Stomach (tissue), 19 donors: ENCODE data around the gene CCDC184. TPM values are rescaled to one million over a fixed set of nuclear protein-coding genes. Genes with fewer than 3 reads are reported as not detected.

ENCODE experiments used
- DNase-seq, 2 donors: peaks; one replicate each; pipeline versions ENCODE4 v3.0.0 to v3.0.0-alpha.2; 2013 to 2019
- H3K27ac ChIP-seq, 5 donors: fragments of 200-600 bp in 4 of 5; sonication (generic) in 4 of 5; one replicate each; pipeline ENCODE4 v1.5.1; 2013 to 2019; ENCODE audit warnings: mild to moderate bottlenecking in 1 of 5, moderate library complexity in 1 of 5
- H3K27me3 ChIP-seq, 3 donors: fragments of 200-600 bp; sonication (generic); one replicate each; pipeline ENCODE4 v1.5.1; 2017 to 2019; ENCODE audit warnings: mixed run types in 1 of 3
- H3K36me3 ChIP-seq, 4 donors: fragments of 200-600 bp; sonication (generic); 1 replicate in 3 of 4; 2 replicates in 1 of 4; pipeline ENCODE4 v1.5.1; 2016 to 2019
- H3K4me1 ChIP-seq, 4 donors: fragments of 200-600 bp; sonication (generic); one replicate each; pipeline ENCODE4 v1.5.1; 2016 to 2019
- H3K4me3 ChIP-seq, 4 donors: fragments of 200-600 bp; sonication (generic) in 3 of 4; one replicate each; pipeline ENCODE4 v1.5.1; 2016 to 2019; ENCODE audit warnings: mild to moderate bottlenecking in 1 of 4
- H3K9me3 ChIP-seq, 4 donors: fragments of 200-600 bp; sonication (generic); one replicate each; pipeline ENCODE4 v1.5.1; 2016 to 2019
- CTCF ChIP-seq, 7 experiments: fragments of 450-650 bp in 4 of 7; fragments of 200-600 bp in 3 of 7; sonication (generic) in 3 of 7; IDR thresholded peaks; one replicate each; pipeline ENCODE4 v1.5.1; 2016 to 2019; ENCODE audit warnings: antibody characterized with exemption in 7 of 7, control low read depth in 2 of 7, mild to moderate bottlenecking in 1 of 7
- EP300 ChIP-seq: sonication (generic); formaldehyde crosslinking; IDR thresholded peaks from one replicate; pipeline ENCODE4 v1.6.1; 2017; ENCODE audit warnings: antibody characterized with exemption
- POLR2A ChIP-seq, 4 donors: fragments of 450-650 bp; IDR thresholded peaks; one replicate each; pipeline ENCODE4 v1.6.1; 2016; ENCODE audit warnings: antibody characterized with exemption in 4 of 4, control low read depth in 2 of 4, mild to moderate bottlenecking in 1 of 4, moderate library complexity in 1 of 4
- POLR2AphosphoS5 ChIP-seq, 3 donors: sonication (generic); formaldehyde crosslinking; IDR thresholded peaks; one replicate each; pipeline ENCODE4 v1.6.1; 2016; ENCODE audit warnings: antibody characterized with exemption in 3 of 3
- WGBS, 5 donors: extraction: QIAGEN DNeasy Blood & Tissue Kit in 3 of 5; methylation state at CpG; one replicate each; pipeline versions ENCODE4 v1.1.5 to v1.1.7; 2013 to 2018; 5-methylcytosine and 5-hydroxymethylcytosine counted together
- intact Hi-C: fragments of 100-400 bp; cut with DNase I; formaldehyde crosslinking; loops from one replicate; pipeline ENCODE4 v1.15.1; 2023; ENCODE audit warnings: low total_unique reads
- long read RNA-seq, 10 donors: transcript quantifications; one replicate each; lab custom pipeline, GENCODE V29; 2026
- polyA plus RNA-seq, 3 donors: library from polyadenylated mRNA; stranded (reverse); fragments of 200-250 nt; gene quantifications; one replicate each; pipeline ENCODE4 v1.2.3, GENCODE V29; 2013
- total RNA-seq, 5 donors: library from RNA; depleted of rRNA; stranded (reverse); fragments of >200 nt; gene quantifications; one replicate each; pipeline versions ENCODE4 v1.1.0 to v1.2.3, GENCODE V29; 2014 to 2016
- donor health status: healthy with polysubstance abuse.
- donor health status: Bipolar disorder and iron deficiency.
- donor health status: healthy.

Gene CCDC184
- total RNA-seq, result under 1 TPM in 3 of 5 donors, not detected in 2; 0.29 to 0.89 (median 0.55) TPM
- polyA plus RNA-seq, result 1 to 10 TPM; 1.1 to 4.7 (median 1.3) TPM
- long read RNA-seq, donor 1, transcript CCDC184-201 (1 exons, 2,343 nt), result major isoform, 6 of 6 reads
- long read RNA-seq, donor 1, partial matches to known transcripts, result 0 of 6 reads
- long read RNA-seq, donor 1, other reads (novel, unspliced or antisense), result 0 of 6 reads
- long read RNA-seq, donor 2, transcript CCDC184-201 (1 exons, 2,343 nt), result major isoform, 8 of 8 reads
- long read RNA-seq, donor 2, partial matches to known transcripts, result 0 of 8 reads
- long read RNA-seq, donor 2, other reads (novel, unspliced or antisense), result 0 of 8 reads
- long read RNA-seq, donor 3, partial matches to known transcripts, result 0 of 2 reads
- long read RNA-seq, donor 3, other reads (novel, unspliced or antisense), result 0 of 2 reads
- long read RNA-seq, donor 4, partial matches to known transcripts, result 0 of 1 reads
- long read RNA-seq, donor 4, other reads (novel, unspliced or antisense), result 0 of 1 reads
- long read RNA-seq, donor 5, partial matches to known transcripts, result 0 of 3 reads
- long read RNA-seq, donor 5, other reads (novel, unspliced or antisense), result 0 of 3 reads
- long read RNA-seq, donor 6, partial matches to known transcripts, result 0 of 4 reads
- long read RNA-seq, donor 6, other reads (novel, unspliced or antisense), result 0 of 4 reads
- long read RNA-seq, donor 7, partial matches to known transcripts, result 0 of 1 reads
- long read RNA-seq, donor 7, other reads (novel, unspliced or antisense), result 0 of 1 reads
- long read RNA-seq, donor 8, partial matches to known transcripts, result 0 of 2 reads
- long read RNA-seq, donor 8, other reads (novel, unspliced or antisense), result 0 of 2 reads
- long read RNA-seq, donor 9, partial matches to known transcripts, result 0 of 2 reads
- long read RNA-seq, donor 9, other reads (novel, unspliced or antisense), result 0 of 2 reads
- long read RNA-seq, donor 10, partial matches to known transcripts, result 0 of 2 reads
- long read RNA-seq, donor 10, other reads (novel, unspliced or antisense), result 0 of 2 reads

- WGBS, 5 donors, result 0 to 3% (median 1%) methylated on average over 41 to 61 of the region's 61 CpGs
Measured at GRCh38 chr12:48183091-48183875, at the start of gene CCDC184. Gene CCDC184 (plus strand): TSS chr12:48183644. CDS start chr12:48184123, 479 bp downstream.

GRCh38 chr12:48135027-48135426, 48.4 kb upstream of the CCDC184 start:
- H3K4me3 ChIP-seq, result no peak overlapping the region
- H3K27ac ChIP-seq, result no peak overlapping the region
- DNase-seq, result no peak
- intact Hi-C loops, result no loop called here
- no peaks in the 10 kb centered on the region for H3K27me3 ChIP-seq
- WGBS, 5 donors, result 91 to 97% (median 95%) methylated on average over 5 of the region's 5 CpGs
- no peaks in the 10 kb centered on the region for H3K9me3 ChIP-seq
- no peaks in the 10 kb centered on the region for H3K4me1 ChIP-seq
- TF ChIP-seq CTCF (IDR thresholded peaks at IDR 0.05), result no peak
- TF ChIP-seq POLR2AphosphoS5 (IDR thresholded peaks at IDR 0.05), result no peak
- no peak for TF ChIP-seq POLR2A (IDR thresholded peaks at IDR 0.05)
- no peak for TF ChIP-seq EP300
- peaks cover 32 to 100% (median 96%) of the 10 kb centered on the region in 4 donors for H3K36me3 ChIP-seq

More at GRCh38 chr12:48183091-48183875, at the start of gene CCDC184:
- no peak for TF ChIP-seq POLR2AphosphoS5 (IDR thresholded peaks at IDR 0.05)
- peak in 1 of 7 experiments; percentile 20 for TF ChIP-seq CTCF (IDR thresholded peaks at IDR 0.05)
- no peak for TF ChIP-seq EP300
- TF ChIP-seq POLR2A (IDR thresholded peaks at IDR 0.05), result no peak
- Histone ChIP-seq H3K36me3 (no peaks in the 10 kb centered on the region), H3K27me3 (peaks cover 0 to 79% (median 29%) of the 10 kb centered on the region in 3 donors), H3K27ac (peak within 1 kb of the TSS in 4 of 5 donors; percentile 38 to 65 (median 49)), H3K4me1 (peaks cover 12 to 31% (median 24%) of the 10 kb centered on the region in 4 donors), H3K9me3 (no peaks in the 10 kb centered on the region), H3K4me3 (peak within 1 kb of the TSS; percentile 53 to 82 (median 62))
- intact Hi-C loops, result no loop called here
- DNase-seq, result peak; percentile 48 to 92

GRCh38 chr12:48142818-48143674, 40.4 kb upstream of the CCDC184 start:
- H3K27ac ChIP-seq, result no peak overlapping the region
- H3K27me3 ChIP-seq, result no peaks in the 10 kb centered on the region
- TF ChIP-seq POLR2AphosphoS5 (IDR thresholded peaks at IDR 0.05), result no peak
- TF ChIP-seq POLR2A (IDR thresholded peaks at IDR 0.05), result no peak
- no peak for TF ChIP-seq CTCF (IDR thresholded peaks at IDR 0.05)
- TF ChIP-seq EP300, result no peak
- DNase-seq, result no peak
- intact Hi-C loops, result no loop called here
- H3K36me3 ChIP-seq, result peaks cover 43 to 100% (median 100%) of the 10 kb centered on the region in 4 donors
- H3K9me3 ChIP-seq, result no peaks in the 10 kb centered on the region
- H3K4me3 ChIP-seq, result no peak overlapping the region
- WGBS, 5 donors, result 83 to 94% (median 85%) methylated on average over 7 of the region's 7 CpGs
- peaks cover 0 to 2% (median 0%) of the 10 kb centered on the region in 4 donors for H3K4me1 ChIP-seq
